22Rv1 (cell line): ENCODE results near the gene KARS1.

Experiments used
- ZFX ChIP-seq: fragments of 450-650 bp; IDR thresholded peaks from 2 replicates; pipeline ENCODE4 v1.6.1; 2017; ENCODE audit warnings: antibody characterized with exemption, borderline replicate concordance
- TF ChIP-seq, protein P1 (sequence below): fragments of 450-650 bp; IDR thresholded peaks from 2 replicates; pipeline ENCODE4 v1.5.1; 2017; ENCODE audit warnings: mild to moderate bottlenecking

DNA sequence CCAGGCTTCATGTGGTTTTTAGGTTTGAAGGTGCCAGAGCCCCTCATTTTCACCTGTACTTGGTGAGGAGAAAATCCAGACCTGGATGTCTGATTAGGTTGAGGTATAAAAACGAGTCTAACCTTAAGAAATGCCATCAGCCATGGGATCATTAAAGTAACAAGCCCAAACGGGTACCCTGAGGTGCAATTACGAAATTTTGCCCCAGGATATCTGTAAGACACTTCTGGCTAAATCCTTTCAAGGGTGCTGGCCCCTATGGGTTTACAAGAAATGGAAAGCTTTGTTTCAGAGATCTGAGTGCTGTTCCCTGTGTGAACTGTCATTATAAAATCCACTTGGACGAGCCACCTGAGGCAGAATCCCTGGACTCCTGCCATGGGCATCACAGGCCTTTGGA lies 44.2 kb downstream of the KARS1 start:
- TF ChIP-seq, protein P1, sequence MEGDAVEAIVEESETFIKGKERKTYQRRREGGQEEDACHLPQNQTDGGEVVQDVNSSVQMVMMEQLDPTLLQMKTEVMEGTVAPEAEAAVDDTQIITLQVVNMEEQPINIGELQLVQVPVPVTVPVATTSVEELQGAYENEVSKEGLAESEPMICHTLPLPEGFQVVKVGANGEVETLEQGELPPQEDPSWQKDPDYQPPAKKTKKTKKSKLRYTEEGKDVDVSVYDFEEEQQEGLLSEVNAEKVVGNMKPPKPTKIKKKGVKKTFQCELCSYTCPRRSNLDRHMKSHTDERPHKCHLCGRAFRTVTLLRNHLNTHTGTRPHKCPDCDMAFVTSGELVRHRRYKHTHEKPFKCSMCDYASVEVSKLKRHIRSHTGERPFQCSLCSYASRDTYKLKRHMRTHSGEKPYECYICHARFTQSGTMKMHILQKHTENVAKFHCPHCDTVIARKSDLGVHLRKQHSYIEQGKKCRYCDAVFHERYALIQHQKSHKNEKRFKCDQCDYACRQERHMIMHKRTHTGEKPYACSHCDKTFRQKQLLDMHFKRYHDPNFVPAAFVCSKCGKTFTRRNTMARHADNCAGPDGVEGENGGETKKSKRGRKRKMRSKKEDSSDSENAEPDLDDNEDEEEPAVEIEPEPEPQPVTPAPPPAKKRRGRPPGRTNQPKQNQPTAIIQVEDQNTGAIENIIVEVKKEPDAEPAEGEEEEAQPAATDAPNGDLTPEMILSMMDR, result no peak
- no peak for TF ChIP-seq ZFX
